Transverse colon (tissue), 4 donors: ENCODE results near the gene NECTIN4. TPM values are rescaled to one million over a fixed set of nuclear protein-coding genes. Genes with fewer than 3 reads are reported as not detected.
A peak's percentile ranks its signal among the peaks of the same experiment; 100 is the strongest.

Experiments
- DNase-seq: peaks from one replicate; pipeline ENCODE4 v3.0.0-alpha.2; 2019
- H3K27ac ChIP-seq, 4 donors: fragments of 200-600 bp; sonication (generic); 2 replicates each; pipeline ENCODE4 v1.5.1; 2016 to 2018; ENCODE audit warnings: inconsistent platforms in 4 of 4
- H3K27me3 ChIP-seq: fragments of 200-600 bp; sonication (generic); 2 replicates; pipeline ENCODE4 v1.5.1; 2017; ENCODE audit warnings: inconsistent platforms
- H3K36me3 ChIP-seq, 4 donors: fragments of 200-600 bp; sonication (generic); 2 replicates each; pipeline ENCODE4 v1.5.1; 2017 to 2019; ENCODE audit warnings: inconsistent platforms in 4 of 4
- H3K4me1 ChIP-seq, 4 donors: fragments of 200-600 bp; sonication (generic); 2 replicates each; pipeline ENCODE4 v1.5.1; 2017 to 2020; ENCODE audit warnings: inconsistent platforms in 4 of 4
- H3K4me3 ChIP-seq, 4 donors: fragments of 200-600 bp; sonication (generic); 1 replicate in 1 of 4; 2 replicates in 3 of 4; pipeline versions ENCODE4 v1.5.1 to v1.6.1; 2017 to 2019; ENCODE audit warnings: inconsistent platforms in 4 of 4
- H3K9me3 ChIP-seq, 2 donors: fragments of 200-600 bp; sonication (generic); 2 replicates each; pipeline ENCODE4 v1.5.1; 2017 to 2019; ENCODE audit warnings: inconsistent platforms in 2 of 2
- EP300 ChIP-seq: sonication (generic); formaldehyde crosslinking; IDR thresholded peaks from one replicate; pipeline ENCODE4 v1.6.1; 2017; ENCODE audit warnings: antibody characterized with exemption, low read depth
- POLR2A ChIP-seq: fragments of 450-650 bp; IDR thresholded peaks from one replicate; pipeline ENCODE4 v1.6.1; 2016; ENCODE audit warnings: antibody characterized with exemption, mild to moderate bottlenecking, moderate library complexity
- POLR2AphosphoS5 ChIP-seq, 3 donors: sonication (generic); formaldehyde crosslinking; IDR thresholded peaks; one replicate each; pipeline ENCODE4 v1.6.1; 2016; ENCODE audit warnings: antibody characterized with exemption in 3 of 3
- WGBS, 2 donors: methylation state at CpG; one replicate each; pipeline ENCODE4 v1.1.5; 2018; ENCODE audit warnings: low coverage in 1 of 2; 5-methylcytosine and 5-hydroxymethylcytosine counted together
- in situ Hi-C, 4 donors: fragments of 200-750 bp; cut with MboI; loops; one replicate each; pipeline versions ENCODE4 v1.15.0 to v1.15.1; 2017; ENCODE audit warnings: low sequenced_read_pairs in 3 of 4, low pct_ligation_motif_present in 1 of 4, low pct_unique_long_range_greater_than_20kb in 1 of 4
- intact Hi-C: fragments of 100-400 bp; cut with DNase I; formaldehyde crosslinking; loops from one replicate; pipeline ENCODE4 v1.15.1; 2023; ENCODE audit warnings: low total_unique reads
- total RNA-seq, 4 donors: library from RNA; depleted of rRNA; stranded (reverse); fragments of >200 nt; gene quantifications; one replicate each; pipeline ENCODE4 v1.1.0, GENCODE V29; 2016
- TF ChIP-seq, protein P1 (sequence below), 5 experiments: fragments of 200-600 bp in 3 of 5; fragments of 450-650 bp in 2 of 5; sonication (generic) in 3 of 5; IDR thresholded peaks; 1 replicate in 2 of 5; 2 replicates in 3 of 5; pipeline ENCODE4 v1.5.1; 2016 to 2017; ENCODE audit warnings: antibody characterized with exemption in 5 of 5, inconsistent platforms in 3 of 5, mild to moderate bottlenecking in 2 of 5, moderate library complexity in 1 of 5

The NECTIN4 gene
- total RNA-seq, 4 donors from 2014 or later: 0.37 to 4.0 (median 0.82) TPM; not detected in 1

DNA sequence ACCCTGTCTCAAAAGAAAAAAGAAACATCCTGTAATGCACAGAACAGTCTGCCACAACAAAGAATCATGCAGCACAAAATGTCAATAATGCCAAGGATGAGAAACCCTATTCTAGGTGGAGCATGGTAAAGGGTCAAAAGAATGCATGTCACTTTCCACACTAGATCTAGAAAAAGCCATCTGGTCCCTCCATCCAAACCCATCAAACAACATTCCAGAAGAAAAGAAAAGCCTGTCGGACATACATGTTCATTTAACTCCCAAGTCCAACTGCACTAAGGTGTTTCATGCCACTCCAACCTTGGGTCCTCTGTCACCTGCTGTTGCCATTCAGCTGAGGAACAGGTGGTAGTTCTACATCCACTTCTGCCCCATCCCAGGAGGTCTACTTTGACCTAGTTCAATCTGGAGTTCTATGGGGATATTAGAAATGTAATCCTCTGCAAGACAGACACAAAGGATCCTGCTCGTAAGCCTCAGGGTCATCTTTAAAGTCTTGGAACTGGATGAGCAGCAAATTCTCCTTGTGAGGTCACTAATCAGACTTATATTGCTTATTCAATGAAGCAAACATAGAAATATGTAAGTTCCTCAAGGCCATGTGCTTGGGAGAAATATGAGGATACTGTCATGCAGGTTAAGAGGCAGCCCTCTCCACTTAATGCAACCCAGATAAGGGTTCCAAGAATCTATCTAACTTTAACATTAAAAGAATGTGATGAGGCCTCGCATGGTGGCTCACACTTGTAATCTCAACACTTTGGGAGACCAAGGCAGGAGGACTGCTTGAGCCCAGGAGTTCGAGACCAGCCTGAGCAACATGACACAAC is 39.4 kb upstream of the NECTIN4 start:
- Histone ChIP-seq H3K4me1 (peaks cover 11 to 43% (median 16%) of the 10 kb centered on the region in 4 donors), H3K4me3 (no peak overlapping the region), H3K27me3 (no peaks in the 10 kb centered on the region), H3K27ac (no peak overlapping the region), H3K36me3 (peaks cover 0 to 35% (median 7%) of the 10 kb centered on the region in 4 donors), H3K9me3 (no peaks in the 10 kb centered on the region)
- in situ Hi-C loops: no loop called here
- intact Hi-C loops: no loop called here
- DNase-seq: no peak
- TF ChIP-seq, protein P1, sequence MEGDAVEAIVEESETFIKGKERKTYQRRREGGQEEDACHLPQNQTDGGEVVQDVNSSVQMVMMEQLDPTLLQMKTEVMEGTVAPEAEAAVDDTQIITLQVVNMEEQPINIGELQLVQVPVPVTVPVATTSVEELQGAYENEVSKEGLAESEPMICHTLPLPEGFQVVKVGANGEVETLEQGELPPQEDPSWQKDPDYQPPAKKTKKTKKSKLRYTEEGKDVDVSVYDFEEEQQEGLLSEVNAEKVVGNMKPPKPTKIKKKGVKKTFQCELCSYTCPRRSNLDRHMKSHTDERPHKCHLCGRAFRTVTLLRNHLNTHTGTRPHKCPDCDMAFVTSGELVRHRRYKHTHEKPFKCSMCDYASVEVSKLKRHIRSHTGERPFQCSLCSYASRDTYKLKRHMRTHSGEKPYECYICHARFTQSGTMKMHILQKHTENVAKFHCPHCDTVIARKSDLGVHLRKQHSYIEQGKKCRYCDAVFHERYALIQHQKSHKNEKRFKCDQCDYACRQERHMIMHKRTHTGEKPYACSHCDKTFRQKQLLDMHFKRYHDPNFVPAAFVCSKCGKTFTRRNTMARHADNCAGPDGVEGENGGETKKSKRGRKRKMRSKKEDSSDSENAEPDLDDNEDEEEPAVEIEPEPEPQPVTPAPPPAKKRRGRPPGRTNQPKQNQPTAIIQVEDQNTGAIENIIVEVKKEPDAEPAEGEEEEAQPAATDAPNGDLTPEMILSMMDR (IDR thresholded peaks at IDR 0.05): no peak
- TF ChIP-seq POLR2AphosphoS5 (IDR thresholded peaks at IDR 0.05) (no peak), POLR2A (no peak), EP300 (no peak)
- 94 to 100% methylated on average over 4 of the region's 4 CpGs for WGBS, 2 donors

DNA sequence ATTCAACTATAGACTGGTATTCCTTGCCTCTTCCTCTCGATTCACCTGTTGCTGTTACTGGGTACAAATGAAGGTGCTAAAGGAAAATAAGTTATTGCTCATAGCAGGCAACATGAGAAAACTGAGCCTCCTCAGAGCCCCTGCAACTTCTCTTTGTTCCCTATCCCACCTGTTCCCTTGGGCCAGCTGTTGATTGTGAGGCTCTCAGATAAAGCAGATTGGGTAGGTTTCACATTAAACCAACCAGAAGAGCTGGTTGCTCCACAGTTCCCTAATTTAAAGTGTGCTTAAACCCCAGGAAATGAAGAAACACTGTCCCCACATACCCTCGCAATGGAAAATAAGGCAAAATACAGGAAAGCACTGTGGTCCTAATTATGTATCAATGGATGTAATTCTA is 38.3 kb upstream of the NECTIN4 start:
- WGBS, 2 donors: 85 to 86% methylated on average over 2 of the region's 2 CpGs
- Histone ChIP-seq H3K4me1 (peaks cover 8 to 39% (median 12%) of the 10 kb centered on the region in 4 donors), H3K36me3 (peaks cover 0 to 42% (median 9%) of the 10 kb centered on the region in 4 donors), H3K9me3 (no peaks in the 10 kb centered on the region), H3K27me3 (no peaks in the 10 kb centered on the region), H3K27ac (peak overlapping the region in 1 of 4 donors; percentile 12), H3K4me3 (no peak overlapping the region)
- no peak for DNase-seq
- TF ChIP-seq, protein P1 (IDR thresholded peaks at IDR 0.05): no peak
- TF ChIP-seq POLR2AphosphoS5 (IDR thresholded peaks at IDR 0.05) (no peak), EP300 (no peak), POLR2A (no peak)
- in situ Hi-C loops: no loop called here
- intact Hi-C loops: no loop called here

DNA sequence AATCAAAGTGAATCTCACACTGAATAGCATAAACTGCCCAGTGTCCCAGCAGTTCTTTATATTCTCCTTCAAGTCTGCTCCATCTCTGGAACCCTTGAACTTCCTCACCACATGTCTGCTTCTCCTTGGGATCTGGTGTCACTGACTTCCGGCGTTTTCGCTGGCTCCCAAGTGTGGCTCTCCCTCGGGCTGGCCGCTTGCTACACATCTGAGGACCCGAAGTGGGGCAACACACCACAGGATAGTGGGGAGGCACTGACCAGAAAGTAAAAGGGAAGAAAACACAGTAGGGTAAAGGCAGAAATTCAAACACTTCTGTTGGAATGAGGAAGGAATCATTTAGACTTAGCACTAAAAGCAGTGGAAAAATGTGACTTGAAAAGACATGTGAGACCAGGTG is 33.6 kb upstream of the NECTIN4 start:
- Histone ChIP-seq H3K27ac (no peak overlapping the region), H3K36me3 (peaks cover 0 to 49% (median 16%) of the 10 kb centered on the region in 4 donors), H3K4me3 (no peak overlapping the region), H3K27me3 (no peaks in the 10 kb centered on the region), H3K9me3 (no peaks in the 10 kb centered on the region), H3K4me1 (peaks cover 15 to 33% (median 17%) of the 10 kb centered on the region in 4 donors)
- intact Hi-C loops (no loop called here), in situ Hi-C loops (no loop called here)
- DNase-seq: no peak
- TF ChIP-seq EP300 (no peak), POLR2A (no peak), POLR2AphosphoS5 (IDR thresholded peaks at IDR 0.05) (no peak)
- TF ChIP-seq, protein P1 (IDR thresholded peaks at IDR 0.05): no peak
- 84% methylated on average over 6 of the region's 6 CpGs; no CpG with 5 or more reads in 1 of the 2 donors for WGBS, 2 donors

DNA sequence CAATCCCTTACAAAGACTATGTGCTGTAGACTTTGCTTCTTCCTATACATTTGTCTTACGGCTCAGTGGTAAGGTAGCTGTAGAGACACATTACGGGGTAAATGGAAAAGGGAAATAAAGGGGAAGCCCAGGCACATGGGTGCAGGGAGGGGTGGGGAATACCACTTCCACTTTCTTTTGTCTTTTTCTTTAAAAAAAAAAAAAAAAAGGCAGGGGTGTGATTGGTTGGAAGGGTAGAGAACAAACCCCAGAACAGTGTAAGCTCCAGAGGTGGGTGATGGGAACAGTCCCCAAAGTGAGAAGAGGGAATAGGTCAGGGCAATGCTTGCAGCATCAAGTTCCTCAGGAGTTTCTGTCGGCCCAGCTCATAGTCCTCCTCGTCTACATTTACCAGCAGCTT is 32.5 kb upstream of the NECTIN4 start:
- Histone ChIP-seq H3K4me1 (peaks cover 17 to 26% (median 20%) of the 10 kb centered on the region in 4 donors), H3K27me3 (no peaks in the 10 kb centered on the region), H3K36me3 (peaks cover 0 to 39% (median 16%) of the 10 kb centered on the region in 4 donors), H3K9me3 (no peaks in the 10 kb centered on the region), H3K4me3 (no peak overlapping the region), H3K27ac (no peak overlapping the region)
- in situ Hi-C loops (no loop called here), intact Hi-C loops (no loop called here)
- 67 to 83% methylated on average over 1 to 4 of the region's 4 CpGs for WGBS, 2 donors
- TF ChIP-seq POLR2AphosphoS5 (IDR thresholded peaks at IDR 0.05): no peak
- DNase-seq: no peak
